CD14-positive monocyte (primary cell): ENCODE data around the gene SPATA16. TPM values are rescaled to one million over a fixed set of nuclear protein-coding genes. Genes with fewer than 3 reads are reported as not detected.

Source experiments
- DNase-seq, 3 donors: peaks; one replicate each; pipeline ENCODE4 v3.0.0-alpha.2; 2011 to 2022
- H2AFZ ChIP-seq: 2 replicates; pipeline ENCODE4 v1.6.0; 2012; ENCODE audit warnings: mild to moderate bottlenecking, low read depth, low read length, inconsistent platforms; ENCODE audit not compliant: insufficient read depth, poor library complexity, severe bottlenecking
- H3K27ac ChIP-seq, 2 donors: 1 replicate in 1 of 2; 2 replicates in 1 of 2; pipeline ENCODE4 v1.5.1; 2012 to 2013; ENCODE audit warnings: low read length in 2 of 2, control low read depth in 1 of 2, inconsistent platforms in 1 of 2, low read depth in 1 of 2, mild to moderate bottlenecking in 1 of 2
- H3K27me3 ChIP-seq, 2 donors: one replicate each; pipeline versions ENCODE4 v1.6.0 to v1.6.1; 2011 to 2013; ENCODE audit warnings: low read length in 2 of 2; ENCODE audit not compliant: control insufficient read depth in 2 of 2, insufficient read depth in 2 of 2
- H3K36me3 ChIP-seq, 2 donors: replicated peaks in 1 of 2; 1 replicate in 1 of 2; 2 replicates in 1 of 2; pipeline versions ENCODE4 v1.5.1 to v1.6.1; 2012 to 2013; ENCODE audit warnings: low read length in 2 of 2, control low read depth in 1 of 2, inconsistent platforms in 1 of 2, mild to moderate bottlenecking in 1 of 2; ENCODE audit not compliant: insufficient read depth in 2 of 2, control insufficient read depth in 1 of 2
- H3K4me1 ChIP-seq, 2 donors: 1 replicate in 1 of 2; 2 replicates in 1 of 2; pipeline versions ENCODE4 v1.5.1 to v1.6.1; 2012 to 2013; ENCODE audit warnings: low read length in 2 of 2, control low read depth in 1 of 2, inconsistent platforms in 1 of 2, mild to moderate bottlenecking in 1 of 2, moderate library complexity in 1 of 2; ENCODE audit not compliant: insufficient read depth in 2 of 2, control insufficient read depth in 1 of 2
- H3K4me2 ChIP-seq: replicated peaks from 2 replicates; pipeline ENCODE3; 2012; ENCODE audit warnings: low read length, moderate library complexity, mild to moderate bottlenecking; ENCODE audit not compliant: poor library complexity, severe bottlenecking; ENCODE audit errors: extremely low read depth
- H3K4me3 ChIP-seq, 3 experiments: fragments of 200-600 bp in 1 of 3; sonication (generic) in 1 of 3; replicated peaks in 1 of 3; 1 replicate in 2 of 3; 2 replicates in 1 of 3; pipeline ENCODE4 v1.5.1; 2011 to 2013; ENCODE audit warnings: low read length in 3 of 3, mild to moderate bottlenecking in 3 of 3, control low read depth in 2 of 3, low read depth in 2 of 3, inconsistent platforms in 1 of 3, moderate library complexity in 1 of 3
- H3K79me2 ChIP-seq: 2 replicates; pipeline ENCODE4 v1.6.0; 2012; ENCODE audit warnings: mild to moderate bottlenecking, control low read depth, inconsistent platforms, low read length, moderate library complexity; ENCODE audit not compliant: insufficient read depth
- H3K9ac ChIP-seq: 2 replicates; pipeline ENCODE4 v1.6.0; 2017; ENCODE audit warnings: low read length, mild to moderate bottlenecking; ENCODE audit not compliant: insufficient read depth, poor library complexity, severe bottlenecking
- H3K9me3 ChIP-seq, 2 donors: replicated peaks in 1 of 2; 1 replicate in 1 of 2; 2 replicates in 1 of 2; pipeline versions ENCODE4 v1.5.1 to v1.6.1; 2012 to 2013; ENCODE audit warnings: low read length in 2 of 2, control low read depth in 1 of 2; ENCODE audit not compliant: control insufficient read depth in 1 of 2, insufficient read depth in 1 of 2
- H4K20me1 ChIP-seq: 2 replicates; pipeline ENCODE4 v1.6.0; 2012; ENCODE audit warnings: mild to moderate bottlenecking, low read length, control low read depth, moderate library complexity; ENCODE audit not compliant: insufficient read depth
- H3K27ac Mint-ChIP-seq, 7 donors: one replicate each; pipeline ENCODE4 v1.8.0; 2020; ENCODE audit warnings: mild to moderate bottlenecking in 7 of 7, mixed read lengths in 7 of 7, moderate library complexity in 6 of 7, inconsistent platforms in 2 of 7
- H3K27me3 Mint-ChIP-seq, 3 donors: one replicate each; pipeline ENCODE4 v1.8.0; 2021 to 2022; ENCODE audit warnings: low read depth in 3 of 3, mild to moderate bottlenecking in 3 of 3, mixed read lengths in 3 of 3, moderate library complexity in 3 of 3, inconsistent platforms in 1 of 3
- H3K36me3 Mint-ChIP-seq, 2 donors: one replicate each; pipeline ENCODE4 v1.8.0; 2020; ENCODE audit warnings: mixed read lengths in 2 of 2, inconsistent platforms in 1 of 2, mild to moderate bottlenecking in 1 of 2
- H3K4me1 Mint-ChIP-seq: one replicate; pipeline ENCODE4 v1.8.0; 2020; ENCODE audit warnings: mild to moderate bottlenecking, mixed read lengths
- H3K4me3 Mint-ChIP-seq, 2 donors: one replicate each; pipeline ENCODE4 v1.8.0; 2020; ENCODE audit warnings: mild to moderate bottlenecking in 2 of 2, mixed read lengths in 2 of 2, moderate library complexity in 1 of 2
- H3K9me3 Mint-ChIP-seq, 7 donors: one replicate each; pipeline ENCODE4 v1.8.0; 2020 to 2022; ENCODE audit warnings: mixed read lengths in 7 of 7, mild to moderate bottlenecking in 6 of 7, moderate library complexity in 6 of 7, inconsistent platforms in 2 of 7
- WGBS: methylation state at CpG from one replicate; pipeline ENCODE4 v1.1.5; 2013; ENCODE audit warnings: missing lambda C conversion rate; ENCODE audit not compliant: insufficient coverage; 5-methylcytosine and 5-hydroxymethylcytosine counted together
- intact Hi-C, 2 donors: fragments of 100-400 bp; cut with micrococcal nuclease; formaldehyde crosslinking; loops; one replicate each; pipeline versions ENCODE4 v1.15.0 to v1.15.1; 2023
- polyA plus RNA-seq, 3 donors: library from polyadenylated mRNA; depleted of rRNA in 1 of 3; unstranded in 2 of 3; stranded (reverse) in 1 of 3; fragments of 300-500 nt in 2 of 3; fragments of >200 nt in 1 of 3; fragmentation: Illumina TruSeq in 2 of 3; gene quantifications; 1 replicate in 2 of 3; 2 replicates in 1 of 3; pipeline ENCODE4 v1.2.3, GENCODE V29; 2012 to 2021
- TF ChIP-seq, protein P1 (sequence below): fragments of 200-600 bp; IDR thresholded peaks from one replicate; pipeline ENCODE4 v1.8.0; 2022; ENCODE audit warnings: antibody characterized with exemption, mild to moderate bottlenecking

The SPATA16 gene
- polyA plus RNA-seq, 3 donors, result not detected

GRCh38 chr3:172840913-172841312 lies 300.1 kb downstream of the SPATA16 start:
- Histone ChIP-seq H4K20me1 (no peaks in the 10 kb centered on the region), H3K9ac (no peak overlapping the region), H3K79me2 (no peaks in the 10 kb centered on the region), H3K27me3 (no peaks in the 10 kb centered on the region), H3K36me3 (no peaks in the 10 kb centered on the region), H2AFZ (no peak overlapping the region), H3K4me1 (no peaks in the 10 kb centered on the region), H3K4me3 (no peak overlapping the region), H3K9me3 (peaks cover 0 to 5% of the 10 kb centered on the region in 2 donors), H3K27ac (no peak overlapping the region), H3K4me2 (no peak overlapping the region)
- H3K4me1 Mint-ChIP-seq, result peaks cover under 1% of the 10 kb centered on the region
- H3K27me3 Mint-ChIP-seq, result peaks cover 0 to 6% (median 5%) of the 10 kb centered on the region in 3 donors
- peaks cover 0 to 8% (median 1%) of the 10 kb centered on the region in 7 donors for H3K9me3 Mint-ChIP-seq
- no peak for DNase-seq
- peak overlapping the region in 1 of 7 donors; percentile 50 for H3K27ac Mint-ChIP-seq
- peak overlapping the region in 1 of 2 donors; percentile 54 for H3K4me3 Mint-ChIP-seq
- WGBS, result 86% methylated on average over 1 of the region's 4 CpGs
- H3K36me3 Mint-ChIP-seq, result no peaks in the 10 kb centered on the region
- intact Hi-C loops, result no loop called here
- TF ChIP-seq, protein P1, sequence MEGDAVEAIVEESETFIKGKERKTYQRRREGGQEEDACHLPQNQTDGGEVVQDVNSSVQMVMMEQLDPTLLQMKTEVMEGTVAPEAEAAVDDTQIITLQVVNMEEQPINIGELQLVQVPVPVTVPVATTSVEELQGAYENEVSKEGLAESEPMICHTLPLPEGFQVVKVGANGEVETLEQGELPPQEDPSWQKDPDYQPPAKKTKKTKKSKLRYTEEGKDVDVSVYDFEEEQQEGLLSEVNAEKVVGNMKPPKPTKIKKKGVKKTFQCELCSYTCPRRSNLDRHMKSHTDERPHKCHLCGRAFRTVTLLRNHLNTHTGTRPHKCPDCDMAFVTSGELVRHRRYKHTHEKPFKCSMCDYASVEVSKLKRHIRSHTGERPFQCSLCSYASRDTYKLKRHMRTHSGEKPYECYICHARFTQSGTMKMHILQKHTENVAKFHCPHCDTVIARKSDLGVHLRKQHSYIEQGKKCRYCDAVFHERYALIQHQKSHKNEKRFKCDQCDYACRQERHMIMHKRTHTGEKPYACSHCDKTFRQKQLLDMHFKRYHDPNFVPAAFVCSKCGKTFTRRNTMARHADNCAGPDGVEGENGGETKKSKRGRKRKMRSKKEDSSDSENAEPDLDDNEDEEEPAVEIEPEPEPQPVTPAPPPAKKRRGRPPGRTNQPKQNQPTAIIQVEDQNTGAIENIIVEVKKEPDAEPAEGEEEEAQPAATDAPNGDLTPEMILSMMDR, result no peak

DNA sequence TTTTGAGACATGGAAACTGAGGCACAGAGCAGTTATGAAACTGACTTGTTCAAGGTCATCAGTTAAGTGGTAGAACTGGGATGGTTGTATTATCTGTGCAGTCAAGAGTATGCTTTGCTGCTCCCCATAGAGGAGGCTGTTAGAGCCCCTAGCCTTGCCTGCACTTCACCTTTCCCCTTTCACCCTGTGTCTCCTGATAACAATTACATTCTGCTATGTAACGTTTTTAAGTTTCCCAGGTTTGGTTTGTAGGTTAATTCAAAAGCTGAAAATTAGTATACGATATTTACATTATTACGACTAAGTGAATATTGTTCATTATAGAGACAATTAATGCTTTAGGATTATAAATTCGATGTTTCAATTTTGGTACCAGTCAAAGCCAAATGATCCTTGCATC lies 300.6 kb downstream of the SPATA16 start:
- H3K36me3 ChIP-seq, result no peaks in the 10 kb centered on the region
- no peak overlapping the region for H3K4me3 ChIP-seq
- H3K27ac Mint-ChIP-seq, result no peak overlapping the region
- no CpG with 5 or more reads among the region's 4 CpGs for WGBS
- no peak overlapping the region for H3K4me3 Mint-ChIP-seq
- H3K9me3 Mint-ChIP-seq, result peaks cover 0 to 4% (median 0%) of the 10 kb centered on the region in 7 donors
- TF ChIP-seq, protein P1, result no peak
- peaks cover 0 to 6% (median 5%) of the 10 kb centered on the region in 3 donors for H3K27me3 Mint-ChIP-seq
- no peaks in the 10 kb centered on the region for H3K4me1 ChIP-seq
- no peak overlapping the region for H3K27ac ChIP-seq
- no peaks in the 10 kb centered on the region for H4K20me1 ChIP-seq
- no peak for DNase-seq
- no peaks in the 10 kb centered on the region for H3K27me3 ChIP-seq
- no peaks in the 10 kb centered on the region for H3K79me2 ChIP-seq
- H3K4me2 ChIP-seq, result no peak overlapping the region
- intact Hi-C loops, result no loop called here
- no peak overlapping the region for H2AFZ ChIP-seq
- peaks cover 0 to under 1% of the 10 kb centered on the region in 2 donors for H3K9me3 ChIP-seq
- no peak overlapping the region for H3K9ac ChIP-seq
- H3K36me3 Mint-ChIP-seq, result no peaks in the 10 kb centered on the region
- no peaks in the 10 kb centered on the region for H3K4me1 Mint-ChIP-seq
